ENCODE measurements around the gene BBS4. TPM values are rescaled to one million over a fixed set of nuclear protein-coding genes. Genes with fewer than 3 reads are reported as not detected.
"Not testable (repeated sequence)": the region's sequence is repeated elsewhere in the genome, so short reads cannot be mapped to it uniquely, and the experiment has no call there.

BBS4 gene
- total RNA-seq, 2 donors from 2014 or later, result 36.4 to 41.7 TPM

DNA sequence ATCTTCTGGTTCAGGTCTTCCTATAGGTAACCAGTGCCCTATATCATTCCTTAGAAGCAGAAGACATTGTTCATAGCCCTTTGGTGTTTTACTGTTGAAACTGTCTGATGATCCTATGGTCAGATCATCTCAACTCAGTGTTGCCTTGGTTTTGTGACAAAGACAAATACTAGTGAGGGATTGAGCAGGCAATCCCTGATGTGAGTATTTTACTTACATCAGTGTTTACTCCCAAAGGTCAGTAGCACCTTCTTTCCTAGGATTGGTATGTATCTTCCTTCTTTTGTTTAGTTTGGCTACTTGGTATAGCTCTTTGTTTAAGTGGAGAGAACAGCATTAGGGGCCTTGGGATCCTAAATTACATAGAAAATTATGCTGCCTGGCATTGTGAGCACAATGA is 41.1 kb downstream of the BBS4 start:
- Mint-ChIP-seq H3K27ac (peak overlapping the region; percentile 65), H3K4me1 (peaks cover 14% of the 10 kb centered on the region), H3K4me3 (no peak overlapping the region), H3K36me3 (ENCODE audit: low read depth) (peaks cover 27% of the 10 kb centered on the region), H3K27me3 (ENCODE audit: insufficient read depth) (no peaks in the 10 kb centered on the region), H3K9me3 (no peaks in the 10 kb centered on the region)
- H3K4me1 ChIP-seq (ENCODE audit: control insufficient read depth, insufficient read depth, low read length), result peaks cover 13% of the 10 kb centered on the region
- peak overlapping the region; percentile 11 for H3K9ac ChIP-seq (ENCODE audit: extremely low read depth, low read length, poor library complexity, severe bottlenecking)
- no peak for DNase-seq
- no peak overlapping the region for H3K4me3 ChIP-seq (ENCODE audit: low read length)
- H3K27ac ChIP-seq (ENCODE audit: low read depth, low read length), result no peak overlapping the region
- H3K27me3 ChIP-seq (ENCODE audit: control insufficient read depth, insufficient read depth, low read length, poor library complexity, severe bottlenecking), result no peaks in the 10 kb centered on the region
- H3K9me3 ChIP-seq (ENCODE audit: control insufficient read depth, low read length), result no peaks in the 10 kb centered on the region
- TF ChIP-seq, protein P1, sequence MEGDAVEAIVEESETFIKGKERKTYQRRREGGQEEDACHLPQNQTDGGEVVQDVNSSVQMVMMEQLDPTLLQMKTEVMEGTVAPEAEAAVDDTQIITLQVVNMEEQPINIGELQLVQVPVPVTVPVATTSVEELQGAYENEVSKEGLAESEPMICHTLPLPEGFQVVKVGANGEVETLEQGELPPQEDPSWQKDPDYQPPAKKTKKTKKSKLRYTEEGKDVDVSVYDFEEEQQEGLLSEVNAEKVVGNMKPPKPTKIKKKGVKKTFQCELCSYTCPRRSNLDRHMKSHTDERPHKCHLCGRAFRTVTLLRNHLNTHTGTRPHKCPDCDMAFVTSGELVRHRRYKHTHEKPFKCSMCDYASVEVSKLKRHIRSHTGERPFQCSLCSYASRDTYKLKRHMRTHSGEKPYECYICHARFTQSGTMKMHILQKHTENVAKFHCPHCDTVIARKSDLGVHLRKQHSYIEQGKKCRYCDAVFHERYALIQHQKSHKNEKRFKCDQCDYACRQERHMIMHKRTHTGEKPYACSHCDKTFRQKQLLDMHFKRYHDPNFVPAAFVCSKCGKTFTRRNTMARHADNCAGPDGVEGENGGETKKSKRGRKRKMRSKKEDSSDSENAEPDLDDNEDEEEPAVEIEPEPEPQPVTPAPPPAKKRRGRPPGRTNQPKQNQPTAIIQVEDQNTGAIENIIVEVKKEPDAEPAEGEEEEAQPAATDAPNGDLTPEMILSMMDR (conservative IDR thresholded peaks at IDR 0.05), result no peak
- H3K36me3 ChIP-seq (ENCODE audit: control insufficient read depth, insufficient read depth, low read length), result peaks cover 36% of the 10 kb centered on the region

DNA sequence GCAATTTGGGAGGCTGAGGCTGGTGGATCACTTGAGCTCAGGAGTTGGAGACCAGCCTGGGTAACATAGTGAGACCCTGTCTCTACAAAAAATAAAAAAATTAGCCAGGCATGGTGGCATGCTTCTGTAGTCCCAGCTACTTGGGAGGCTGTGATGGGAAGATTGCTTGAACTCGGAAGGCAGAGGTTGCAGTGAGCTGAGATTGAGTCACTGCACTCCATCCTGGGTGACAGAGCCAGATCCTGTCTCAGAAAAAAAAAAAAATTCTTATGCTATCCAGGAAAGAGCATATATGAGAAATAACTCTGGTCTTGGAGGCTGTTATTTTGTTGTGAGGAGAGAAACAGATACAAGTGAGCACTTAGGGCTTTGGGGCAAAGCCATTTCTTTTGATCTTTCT is 42.2 kb downstream of the BBS4 start:
- WGBS, 2 experiments (ENCODE audit: insufficient coverage in 1 of 2, insufficient read length in 1 of 2), result 86 to 100% methylated on average over 1 of the region's 1 CpG
- not testable (repeated sequence) for H3K9me3 ChIP-seq (ENCODE audit: control insufficient read depth, low read length); H3K4me3 ChIP-seq (ENCODE audit: low read length); H3K27me3 ChIP-seq (ENCODE audit: control insufficient read depth, insufficient read depth, low read length, poor library complexity, severe bottlenecking); H3K27me3 Mint-ChIP-seq (ENCODE audit: insufficient read depth); H3K9ac ChIP-seq (ENCODE audit: extremely low read depth, low read length, poor library complexity, severe bottlenecking); H3K9me3 Mint-ChIP-seq; H3K27ac ChIP-seq (ENCODE audit: low read depth, low read length); H3K27ac Mint-ChIP-seq; DNase-seq; H3K4me3 Mint-ChIP-seq
- H3K4me1 Mint-ChIP-seq, result peaks cover 12% of the 10 kb centered on the region
- peaks cover 35% of the 10 kb centered on the region for H3K36me3 Mint-ChIP-seq (ENCODE audit: low read depth)
- peaks cover 13% of the 10 kb centered on the region for H3K4me1 ChIP-seq (ENCODE audit: control insufficient read depth, insufficient read depth, low read length)
- peaks cover 37% of the 10 kb centered on the region for H3K36me3 ChIP-seq (ENCODE audit: control insufficient read depth, insufficient read depth, low read length)

DNA sequence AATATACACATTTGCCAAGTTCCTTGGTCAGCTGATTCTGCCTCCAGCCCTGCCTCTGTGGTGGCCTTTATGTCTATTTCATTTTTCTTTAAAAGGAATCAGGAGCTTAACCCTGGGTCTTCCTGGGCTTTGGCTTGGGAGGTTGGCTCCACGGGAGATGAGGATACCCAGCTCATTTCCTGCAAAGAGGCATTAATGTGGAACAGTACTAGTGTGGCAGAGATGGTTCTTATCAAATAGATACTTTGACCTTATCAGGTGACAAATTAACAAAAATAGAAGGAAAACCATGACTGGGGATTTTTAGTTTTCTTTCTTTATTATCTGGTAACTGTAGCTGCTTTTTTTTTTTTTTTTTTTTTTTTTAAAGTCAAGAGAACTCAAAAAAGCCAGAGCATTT is 42.8 kb downstream of the BBS4 start:
- Histone ChIP-seq H3K27ac (ENCODE audit: low read depth, low read length) (no peak overlapping the region), H3K4me3 (ENCODE audit: low read length) (no peak overlapping the region), H3K9me3 (ENCODE audit: control insufficient read depth, low read length) (no peaks in the 10 kb centered on the region), H3K9ac (ENCODE audit: extremely low read depth, low read length, poor library complexity, severe bottlenecking) (no peak overlapping the region), H3K27me3 (ENCODE audit: control insufficient read depth, insufficient read depth, low read length, poor library complexity, severe bottlenecking) (no peaks in the 10 kb centered on the region), H3K4me1 (ENCODE audit: control insufficient read depth, insufficient read depth, low read length) (peaks cover 13% of the 10 kb centered on the region), H3K36me3 (ENCODE audit: control insufficient read depth, insufficient read depth, low read length) (peaks cover 37% of the 10 kb centered on the region)
- peaks cover 12% of the 10 kb centered on the region for H3K4me1 Mint-ChIP-seq
- H3K27ac Mint-ChIP-seq, result no peak overlapping the region
- WGBS, 2 experiments (ENCODE audit: insufficient coverage in 1 of 2, insufficient read length in 1 of 2), result 78% methylated on average over 1 of the region's 1 CpG; no CpG with 5 or more reads in 1 of the 2 experiments
- peaks cover 36% of the 10 kb centered on the region for H3K36me3 Mint-ChIP-seq (ENCODE audit: low read depth)
- no peaks in the 10 kb centered on the region for H3K27me3 Mint-ChIP-seq (ENCODE audit: insufficient read depth)
- H3K4me3 Mint-ChIP-seq, result no peak overlapping the region
- TF ChIP-seq, protein P1 (conservative IDR thresholded peaks at IDR 0.05), result no peak
- no peaks in the 10 kb centered on the region for H3K9me3 Mint-ChIP-seq
- DNase-seq, result no peak

DNA sequence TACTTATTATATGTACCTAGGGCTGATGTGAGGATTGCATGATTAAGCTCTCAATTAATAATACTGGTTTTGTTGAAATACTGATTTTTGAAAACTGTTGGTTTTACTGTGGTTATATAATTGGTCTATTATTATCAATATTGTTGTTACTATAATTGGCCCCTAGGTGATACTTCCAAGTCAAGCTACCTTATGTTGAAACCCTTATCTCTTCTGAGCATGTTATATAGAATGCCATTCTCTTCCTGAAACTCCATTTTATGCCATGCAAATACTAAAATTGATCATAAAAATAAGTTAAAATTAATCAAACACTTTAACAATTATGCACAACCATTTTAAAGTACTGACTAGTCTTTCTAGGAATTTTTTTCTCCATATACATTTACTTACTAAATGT is 46.1 kb downstream of the BBS4 start:
- no peak overlapping the region for H3K9ac ChIP-seq (ENCODE audit: extremely low read depth, low read length, poor library complexity, severe bottlenecking)
- H3K27ac ChIP-seq (ENCODE audit: low read depth, low read length), result no peak overlapping the region
- no peak for DNase-seq
- Mint-ChIP-seq H3K9me3 (no peaks in the 10 kb centered on the region), H3K27me3 (ENCODE audit: insufficient read depth) (no peaks in the 10 kb centered on the region), H3K27ac (no peak overlapping the region), H3K4me3 (no peak overlapping the region), H3K4me1 (peaks cover 29% of the 10 kb centered on the region), H3K36me3 (ENCODE audit: low read depth) (peaks cover 46% of the 10 kb centered on the region)
- peaks cover 24% of the 10 kb centered on the region for H3K4me1 ChIP-seq (ENCODE audit: control insufficient read depth, insufficient read depth, low read length)
- H3K4me3 ChIP-seq (ENCODE audit: low read length), result no peak overlapping the region
- no peaks in the 10 kb centered on the region for H3K9me3 ChIP-seq (ENCODE audit: control insufficient read depth, low read length)
- no peaks in the 10 kb centered on the region for H3K27me3 ChIP-seq (ENCODE audit: control insufficient read depth, insufficient read depth, low read length, poor library complexity, severe bottlenecking)
- TF ChIP-seq, protein P1 (conservative IDR thresholded peaks at IDR 0.05), result no peak
- peaks cover 53% of the 10 kb centered on the region for H3K36me3 ChIP-seq (ENCODE audit: control insufficient read depth, insufficient read depth, low read length)
